SK-N-SH (cell line): ENCODE measurements around the gene NDUFB3. TPM values are rescaled to one million over a fixed set of nuclear protein-coding genes. Genes with fewer than 3 reads are reported as not detected.

Experiments
- CTCF ChIP-seq: fragments of 200-600 bp; sonication (generic); IDR thresholded peaks from 2 replicates; pipeline ENCODE4 v1.6.1; 2017; ENCODE audit warnings: antibody characterized with exemption, mild to moderate bottlenecking, moderate library complexity
- EZH2phosphoT487 ChIP-seq: fragments of 200-600 bp; sonication (generic); IDR thresholded peaks from 2 replicates; pipeline ENCODE4 v1.6.1; 2017; ENCODE audit warnings: low read depth, mixed run types, mild to moderate bottlenecking, antibody characterized with exemption, moderate library complexity, borderline replicate concordance
- MAX ChIP-seq: IDR thresholded peaks from 2 replicates; pipeline ENCODE4 v1.4.0; 2012; ENCODE audit warnings: low read depth
- MXI1 ChIP-seq: IDR thresholded peaks from 2 replicates; pipeline ENCODE4 v1.6.1; 2012; ENCODE audit warnings: mild to moderate bottlenecking, low read depth, low read length, improper control_type of control experiment
- PBX3 ChIP-seq: IDR thresholded peaks from 2 replicates; pipeline ENCODE4; 2012
- RAD21 ChIP-seq: IDR thresholded peaks from 2 replicates; pipeline ENCODE4 v1.6.1; 2012; ENCODE audit warnings: mild to moderate bottlenecking, low read length
- SMC3 ChIP-seq: IDR thresholded peaks from 2 replicates; pipeline ENCODE4 v1.6.1; 2012; ENCODE audit warnings: low read depth, low read length, improper control_type of control experiment
- TEAD4 ChIP-seq: IDR thresholded peaks from 2 replicates; pipeline ENCODE4 v1.4.0; 2012; ENCODE audit warnings: mild to moderate bottlenecking, borderline replicate concordance; ENCODE audit not compliant: insufficient read depth
- USF1 ChIP-seq: IDR thresholded peaks from 2 replicates; pipeline ENCODE4 v1.4.0; 2012; ENCODE audit warnings: low read depth, borderline replicate concordance
- ZBTB33 ChIP-seq: IDR thresholded peaks from 2 replicates; pipeline ENCODE4 v1.4.0; 2012; ENCODE audit warnings: low read depth, borderline replicate concordance
- polyA plus RNA-seq, 3 experiments: library from polyadenylated mRNA; depleted of rRNA; stranded (reverse); fragments of >200 nt; gene quantifications; 2 replicates each; pipeline ENCODE4 v1.2.3, GENCODE V29; 2012

The NDUFB3 gene
- polyA plus RNA-seq, 1 of the 3 experiments (the other 2 are of a cell fraction): 55.9 TPM

- TF ChIP-seq ZBTB33 (no peak), EZH2phosphoT487 (no peak), MXI1 (no peak), CTCF (peak; percentile 53), TEAD4 (no peak), PBX3 (peak; percentile 50), RAD21 (peak; percentile 30), SMC3 (peak; percentile 17; the same call in 1 of the 2 replicates), MAX (peak; percentile 71; the same call in 1 of the 2 replicates), USF1 (no peak)
Measured at GRCh38 chr2:201118121-201118960, 46.5 kb downstream of the NDUFB3 start (continued).
